ENCODE measurements around the gene ENPP5. TPM values are rescaled to one million over a fixed set of nuclear protein-coding genes. Genes with fewer than 3 reads are reported as not detected.

Gene ENPP5
- total and polyA plus RNA-seq, 2 of the 13 experiments (the other 11 are each of a cell fraction or from before 2014, with no cell fraction given), result not detected

DNA sequence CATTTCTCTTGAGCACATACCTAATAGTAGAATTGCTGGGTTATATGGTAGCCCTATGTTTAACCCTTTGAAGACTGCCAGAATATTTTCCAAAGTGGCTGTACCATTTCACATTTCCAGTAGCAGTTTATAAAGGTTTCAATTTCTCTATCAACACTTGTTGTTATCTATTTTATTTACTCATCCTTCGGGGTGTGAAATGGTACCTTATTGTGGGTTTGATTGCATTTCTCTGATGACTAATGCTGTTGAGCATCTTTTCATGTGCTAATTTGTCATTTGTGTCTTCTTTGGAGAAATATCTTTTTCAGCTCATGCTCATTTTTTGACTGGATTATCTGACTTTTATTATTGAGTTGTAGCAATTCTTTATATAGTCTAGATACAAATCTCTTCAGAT is 35.6 kb downstream of the ENPP5 start:
- 5% methylated on average over 1 of the region's 1 CpG for WGBS (ENCODE audit: low lambda C conversion rate)
- no peak for ATAC-seq
- no peaks in the 10 kb centered on the region for H3K4me1 ChIP-seq (ENCODE audit: insufficient read depth, low read length)
- intact Hi-C loops (cut with micrococcal nuclease; ENCODE audit: unreplicated experiment) (no loop called here), in situ Hi-C loops (cut with HindIII; ENCODE audit: extremely low pct_ligation_motif_present, low pct_unique_long_range_greater_than_20kb) (no loop called here)
- H3K27me3 ChIP-seq (ENCODE audit: control insufficient read depth in 1 of 2, insufficient read depth in 2 of 2, low read length in 2 of 2), result no peaks in the 10 kb centered on the region
- DNase-seq (ENCODE audit: low spot score), result no peak
- H3K9me3 ChIP-seq (ENCODE audit: low read length), result no peaks in the 10 kb centered on the region
- H3K4me2 ChIP-seq (ENCODE audit: low read depth, low read length), result no peak overlapping the region
- TF ChIP-seq, protein P1, sequence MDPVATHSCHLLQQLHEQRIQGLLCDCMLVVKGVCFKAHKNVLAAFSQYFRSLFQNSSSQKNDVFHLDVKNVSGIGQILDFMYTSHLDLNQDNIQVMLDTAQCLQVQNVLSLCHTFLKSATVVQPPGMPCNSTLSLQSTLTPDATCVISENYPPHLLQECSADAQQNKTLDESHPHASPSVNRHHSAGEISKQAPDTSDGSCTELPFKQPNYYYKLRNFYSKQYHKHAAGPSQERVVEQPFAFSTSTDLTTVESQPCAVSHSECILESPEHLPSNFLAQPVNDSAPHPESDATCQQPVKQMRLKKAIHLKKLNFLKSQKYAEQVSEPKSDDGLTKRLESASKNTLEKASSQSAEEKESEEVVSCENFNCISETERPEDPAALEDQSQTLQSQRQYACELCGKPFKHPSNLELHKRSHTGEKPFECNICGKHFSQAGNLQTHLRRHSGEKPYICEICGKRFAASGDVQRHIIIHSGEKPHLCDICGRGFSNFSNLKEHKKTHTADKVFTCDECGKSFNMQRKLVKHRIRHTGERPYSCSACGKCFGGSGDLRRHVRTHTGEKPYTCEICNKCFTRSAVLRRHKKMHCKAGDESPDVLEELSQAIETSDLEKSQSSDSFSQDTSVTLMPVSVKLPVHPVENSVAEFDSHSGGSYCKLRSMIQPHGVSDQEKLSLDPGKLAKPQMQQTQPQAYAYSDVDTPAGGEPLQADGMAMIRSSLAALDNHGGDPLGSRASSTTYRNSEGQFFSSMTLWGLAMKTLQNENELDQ (CRISPR knock-in tag; IDR thresholded peaks at IDR 0.05; ENCODE audit: borderline replicate concordance), result no peak
- no peak for TF ChIP-seq ZBTB7B (CRISPR knock-in tag; IDR thresholded peaks at IDR 0.05)
- no peak for TF ChIP-seq SAFB2 (CRISPR knock-in tag; IDR thresholded peaks at IDR 0.05; ENCODE audit: borderline replicate concordance, low read depth)
- no peak for TF ChIP-seq NR3C1 (CRISPR knock-in tag; IDR thresholded peaks at IDR 0.05)
- no peak for TF ChIP-seq ZNF724P (CRISPR knock-in tag; IDR thresholded peaks at IDR 0.05; ENCODE audit: borderline replicate concordance)
- no peak for TF ChIP-seq SRY (CRISPR knock-in tag; IDR thresholded peaks at IDR 0.05)
- TF ChIP-seq ZNF33A (CRISPR knock-in tag; IDR thresholded peaks at IDR 0.05; ENCODE audit: borderline replicate concordance), result no peak
- no peak for TF ChIP-seq ARNT2 (CRISPR knock-in tag; IDR thresholded peaks at IDR 0.05; ENCODE audit: low read depth)
- no peak for TF ChIP-seq ZFP82 (CRISPR knock-in tag; IDR thresholded peaks at IDR 0.05; ENCODE audit: borderline replicate concordance)
- TF ChIP-seq RFX5 (IDR thresholded peaks at IDR 0.05; ENCODE audit: low read depth, low read length), result no peak
- no peak for TF ChIP-seq PPARG (CRISPR knock-in tag; conservative IDR thresholded peaks at IDR 0.05)
- no peak for TF ChIP-seq RORA (CRISPR knock-in tag; IDR thresholded peaks at IDR 0.05)
- TF ChIP-seq ZNF234 (CRISPR knock-in tag; conservative IDR thresholded peaks at IDR 0.05), result no peak
- no peak for TF ChIP-seq ZNF101 (CRISPR knock-in tag; IDR thresholded peaks at IDR 0.05; ENCODE audit: borderline replicate concordance, low read depth)
- no peak for TF ChIP-seq NFIB (CRISPR knock-in tag; IDR thresholded peaks at IDR 0.05; ENCODE audit: borderline replicate concordance)
- POLR2A ChIA-PET, result no interaction called here
- H3K4me3 ChIP-seq (replicated peaks in 1 of 3; ENCODE audit: insufficient read depth in 1 of 3, low read depth in 2 of 3, low read length in 3 of 3), result no peak overlapping the region
- CTCF ChIA-PET (ENCODE audit: low intra/inter-chr PET ratio, low total read pairs), result no interaction called here
- H2AFZ ChIP-seq (ENCODE audit: low read length), result no peak overlapping the region
- no TSS peak for BruUV-seq (replicated peaks)
- H3K27ac ChIP-seq (ENCODE audit: extremely low read length, insufficient read depth, low read length), result no peak overlapping the region
- H3K9ac ChIP-seq (ENCODE audit: insufficient read depth, low read depth, low read length), result no peak overlapping the region
- H3K36me3 ChIP-seq (replicated peaks in 1 of 2; ENCODE audit: control insufficient read depth in 1 of 2, insufficient read depth in 2 of 2, low read length in 2 of 2), result no peaks in the 10 kb centered on the region
- FAIRE-seq, result no peak
- H3K79me2 ChIP-seq (ENCODE audit: insufficient read depth, low read length), result no peaks in the 10 kb centered on the region
- no peaks in the 10 kb centered on the region for H4K20me1 ChIP-seq (ENCODE audit: insufficient read depth, low read length)
